ENCODE measurements around the gene CCDC178.
"Not testable (repeated sequence)": the region's sequence is repeated elsewhere in the genome, so short reads cannot be mapped to it uniquely, and the experiment has no call there.

The CCDC178 gene

DNA sequence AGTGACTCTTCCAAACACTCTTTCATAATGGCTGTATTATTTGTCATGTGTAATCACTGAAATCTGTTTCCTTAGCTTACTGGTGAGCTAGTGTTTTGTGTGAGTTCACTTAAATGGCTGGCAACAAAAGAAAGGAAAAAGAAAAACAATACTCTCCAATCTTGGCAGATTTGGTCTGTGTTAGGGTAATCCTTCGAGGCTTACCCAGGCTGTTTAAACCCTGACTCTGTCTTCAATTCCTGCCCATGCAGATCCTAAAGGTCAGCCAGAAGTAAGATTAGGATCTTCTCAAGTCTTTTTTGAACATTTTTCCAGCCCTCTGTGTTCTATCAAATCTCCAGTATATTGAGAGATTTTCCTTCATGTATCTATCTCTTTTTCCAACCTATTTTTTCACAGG, 85.3 kb downstream of the CCDC178 start:
- ChIA-PET POLR2A (no interaction called here), CTCF (no interaction called here)
- no peak for DNase-seq (ENCODE audit: extremely low spot score)
- TF ChIP-seq FOXK2 (IDR thresholded peaks at IDR 0.05) (no peak), NFRKB (IDR thresholded peaks at IDR 0.05) (no peak), SP1 (IDR thresholded peaks at IDR 0.05) (no peak), SUZ12 (IDR thresholded peaks at IDR 0.05) (no peak), FOXA1 (IDR thresholded peaks at IDR 0.05) (no peak), CTBP1 (IDR thresholded peaks at IDR 0.05; ENCODE audit: borderline replicate concordance) (no peak), ARNT (IDR thresholded peaks at IDR 0.05) (no peak), FOXM1 (IDR thresholded peaks at IDR 0.05; ENCODE audit: borderline replicate concordance) (no peak), ELF4 (IDR thresholded peaks at IDR 0.05) (no peak)

DNA sequence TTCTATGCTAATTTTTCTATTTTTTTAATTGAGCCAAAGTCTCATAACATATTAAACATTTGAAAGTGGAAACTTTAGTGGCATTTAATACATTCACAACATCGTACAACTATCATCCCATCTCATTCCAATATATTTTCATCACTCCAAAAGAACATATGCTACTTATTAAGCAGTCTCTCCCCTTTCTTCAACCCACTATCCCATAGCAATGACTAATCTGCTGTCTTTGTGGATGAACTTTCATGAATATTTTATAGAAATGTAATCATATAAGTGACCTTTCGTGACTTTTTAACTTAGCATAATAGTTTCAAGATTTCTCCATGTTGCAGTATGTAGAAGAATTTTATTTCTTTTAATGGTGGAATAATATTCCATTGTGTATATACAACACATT, 90.3 kb downstream of the CCDC178 start:
- DNase-seq (ENCODE audit: extremely low spot score): no peak
- TF ChIP-seq L3MBTL2 (conservative IDR thresholded peaks at IDR 0.05) (no peak), FOXK2 (IDR thresholded peaks at IDR 0.05) (no peak), PKNOX1 (IDR thresholded peaks at IDR 0.05) (no peak), ELF4 (IDR thresholded peaks at IDR 0.05) (no peak), ARNT (IDR thresholded peaks at IDR 0.05) (no peak)
- ChIA-PET CTCF (no interaction called here), POLR2A (no interaction called here)

DNA sequence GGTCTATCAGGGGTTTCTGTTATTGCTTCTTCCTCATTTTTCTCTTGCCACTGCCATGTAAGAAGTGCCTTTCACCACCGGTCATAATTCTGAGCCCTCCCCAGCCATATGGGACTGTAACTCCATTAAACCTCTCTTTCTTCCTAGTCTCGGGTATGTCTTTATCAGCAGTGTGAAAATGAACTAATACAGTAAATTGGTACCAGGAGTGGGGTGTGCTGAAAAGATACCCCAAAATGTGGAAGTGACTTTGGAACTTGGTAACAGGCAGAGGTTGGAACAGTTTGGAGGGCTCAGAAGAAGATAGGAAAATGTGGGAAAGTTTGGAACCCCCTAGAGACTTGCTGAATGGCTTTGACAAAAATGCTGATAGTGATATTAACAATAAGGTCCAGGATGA, 100.8 kb downstream of the CCDC178 start:
- DNase-seq (ENCODE audit: extremely low spot score); CTCF ChIA-PET; POLR2A ChIA-PET: not testable (repeated sequence)

- TF ChIP-seq FOXK2 (IDR thresholded peaks at IDR 0.05): no peak
- no peak for TF ChIP-seq PKNOX1 (IDR thresholded peaks at IDR 0.05)
- TF ChIP-seq L3MBTL2 (conservative IDR thresholded peaks at IDR 0.05): no peak
- TF ChIP-seq HDGF (IDR thresholded peaks at IDR 0.05; ENCODE audit: borderline replicate concordance): no peak
- TF ChIP-seq BHLHE40 (IDR thresholded peaks at IDR 0.05; ENCODE audit: borderline replicate concordance): no peak
- no peak for TF ChIP-seq FOXA1 (IDR thresholded peaks at IDR 0.05)
- TF ChIP-seq ELF4 (IDR thresholded peaks at IDR 0.05): no peak
- TF ChIP-seq LEF1 (IDR thresholded peaks at IDR 0.05; ENCODE audit: borderline replicate concordance): no peak
- TF ChIP-seq ARNT (IDR thresholded peaks at IDR 0.05): no peak
- no peak for TF ChIP-seq CTBP1 (IDR thresholded peaks at IDR 0.05; ENCODE audit: borderline replicate concordance)
- TF ChIP-seq NFRKB (IDR thresholded peaks at IDR 0.05): no peak
- TF ChIP-seq SUZ12 (IDR thresholded peaks at IDR 0.05): no peak
- TF ChIP-seq FOXM1 (IDR thresholded peaks at IDR 0.05; ENCODE audit: borderline replicate concordance): no peak
- TF ChIP-seq TARDBP (IDR thresholded peaks at IDR 0.05): no peak
- no peak for TF ChIP-seq ZNF384 (IDR thresholded peaks at IDR 0.05)
- no peak for TF ChIP-seq SP1 (IDR thresholded peaks at IDR 0.05)
- ChIA-PET POLR2A (no interaction called here), CTCF (no interaction called here)
- no peak for DNase-seq (ENCODE audit: extremely low spot score)
These were observed 105.7 kb downstream of the CCDC178 start for GRCh38 chr18:33334781-33335180.

GRCh38 chr18:33330711-33331110, 109.8 kb downstream of the CCDC178 start:
- POLR2A ChIA-PET: no interaction called here
- TF ChIP-seq ZNF384 (IDR thresholded peaks at IDR 0.05): peak; percentile 44; the same call in 1 of the 2 replicates
- TF ChIP-seq LEF1 (IDR thresholded peaks at IDR 0.05; ENCODE audit: borderline replicate concordance): no peak
- CTCF ChIA-PET: no interaction called here
- no peak for DNase-seq (ENCODE audit: extremely low spot score)

- ChIA-PET POLR2A (no interaction called here), CTCF (no interaction called here)
- no peak for TF ChIP-seq ZNF384 (IDR thresholded peaks at IDR 0.05)
- TF ChIP-seq ARNT (IDR thresholded peaks at IDR 0.05): no peak
- TF ChIP-seq SP1 (IDR thresholded peaks at IDR 0.05): no peak
- no peak for TF ChIP-seq CTBP1 (IDR thresholded peaks at IDR 0.05; ENCODE audit: borderline replicate concordance)
- TF ChIP-seq FOXM1 (IDR thresholded peaks at IDR 0.05; ENCODE audit: borderline replicate concordance): no peak
- TF ChIP-seq HDGF (IDR thresholded peaks at IDR 0.05; ENCODE audit: borderline replicate concordance): no peak
- TF ChIP-seq FOXK2 (IDR thresholded peaks at IDR 0.05): no peak
- no peak for TF ChIP-seq L3MBTL2 (conservative IDR thresholded peaks at IDR 0.05)
- no peak for TF ChIP-seq FOXA1 (IDR thresholded peaks at IDR 0.05)
- no peak for TF ChIP-seq LEF1 (IDR thresholded peaks at IDR 0.05; ENCODE audit: borderline replicate concordance)
- TF ChIP-seq TARDBP (IDR thresholded peaks at IDR 0.05): no peak
- TF ChIP-seq PKNOX1 (IDR thresholded peaks at IDR 0.05): no peak
- no peak for TF ChIP-seq BHLHE40 (IDR thresholded peaks at IDR 0.05; ENCODE audit: borderline replicate concordance)
- TF ChIP-seq NFRKB (IDR thresholded peaks at IDR 0.05): no peak
- no peak for TF ChIP-seq SUZ12 (IDR thresholded peaks at IDR 0.05)
- no peak for TF ChIP-seq ELF4 (IDR thresholded peaks at IDR 0.05)
- DNase-seq (ENCODE audit: extremely low spot score): no peak
These were observed 113.5 kb downstream of the CCDC178 start for GRCh38 chr18:33326975-33327374.

DNA sequence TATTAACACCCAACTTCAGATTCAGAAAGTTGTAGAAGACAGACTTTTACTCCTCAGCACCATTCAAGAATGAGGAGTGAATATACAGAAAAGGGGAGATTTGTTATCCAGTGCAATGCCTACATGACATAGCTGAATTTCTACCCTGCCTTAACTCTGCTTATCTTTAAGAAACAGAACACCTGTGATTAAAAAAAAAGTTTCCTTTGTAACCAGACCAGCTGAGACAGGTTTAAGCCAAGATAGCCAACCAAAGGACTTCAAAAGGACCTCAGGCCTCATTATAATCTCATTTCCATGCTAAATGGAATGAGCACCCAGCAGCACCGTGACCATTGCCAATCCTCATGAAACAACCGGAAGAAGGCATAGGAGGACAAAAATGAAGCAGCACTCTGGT, 122.9 kb downstream of the CCDC178 start:
- POLR2A ChIA-PET: no interaction called here
- CTCF ChIA-PET: no interaction called here
- TF ChIP-seq ZNF384 (IDR thresholded peaks at IDR 0.05) (no peak), L3MBTL2 (conservative IDR thresholded peaks at IDR 0.05) (no peak), BHLHE40 (IDR thresholded peaks at IDR 0.05; ENCODE audit: borderline replicate concordance) (no peak), NFRKB (IDR thresholded peaks at IDR 0.05) (no peak), FOXM1 (IDR thresholded peaks at IDR 0.05; ENCODE audit: borderline replicate concordance) (no peak), ARNT (IDR thresholded peaks at IDR 0.05) (no peak), ELF4 (IDR thresholded peaks at IDR 0.05) (no peak), PKNOX1 (IDR thresholded peaks at IDR 0.05) (no peak), LEF1 (IDR thresholded peaks at IDR 0.05; ENCODE audit: borderline replicate concordance) (no peak), FOXK2 (IDR thresholded peaks at IDR 0.05) (no peak), FOXA1 (IDR thresholded peaks at IDR 0.05) (no peak)
- DNase-seq (ENCODE audit: extremely low spot score): no peak

All from HEK293T (cell line).